K562 (cell line): ENCODE results near the gene THAP2. TPM values are rescaled to one million over a fixed set of nuclear protein-coding genes. Genes with fewer than 3 reads are reported as not detected.

Experiments used
- ATAC-seq: fragments of 200-7000 bp; cut with Tn5 transposase; 3 replicates; pipeline ENCODE4 v1.9.1; 2020; ENCODE audit warnings: moderate library complexity
- BruUV-seq: library from RNA; stranded (reverse); fragments of 400-500 nt; replicated peaks from 2 replicates; lab custom pipeline; 2021; lab: Mats Ljungman, UMichigan
- CTCF ChIA-PET: fragments of 300-600 bp; formaldehyde crosslinking; extraction: SDS; loops from one replicate; lab custom pipeline; 2021; ENCODE audit warnings: low intra/inter-chr PET ratio; lab: Yijun Ruan, JAX
- POLR2A ChIA-PET: fragments of 300-600, 350-650 bp; sonication (Branson Sonifier 250); formaldehyde crosslinking; extraction: SDS; loops from one replicate; lab custom pipeline; 2021; ENCODE audit warnings: antibody characterized with exemption, inconsistent platforms; lab: Yijun Ruan, JAX
- DNase-seq, 4 experiments: peaks; one replicate each; pipeline versions ENCODE4 v3.0.0 to v3.0.0-alpha.2; 2011 to 2018; ENCODE audit warnings: low spot score in 3 of 4, mixed read lengths in 3 of 4; ENCODE audit errors: extremely low read depth in 1 of 4
- FAIRE-seq: peaks from 2 replicates; lab custom pipeline; 2011; peaks lifted over from hg19 to GRCh38; lab: Jason Lieb, UNC
- H2AFZ ChIP-seq: 2 replicates; pipeline ENCODE4 v1.6.0; 2011; ENCODE audit warnings: low read depth, low read length, control low read depth, inconsistent platforms
- H3K27ac ChIP-seq: fragments of 200-600 bp; 3 replicates; pipeline ENCODE4 v1.8.0; 2011; ENCODE audit warnings: low read depth, mild to moderate bottlenecking, control low read depth, inconsistent platforms, low read length, moderate library complexity, mixed read lengths; ENCODE audit errors: extremely low read depth
- H3K27me3 ChIP-seq, 2 experiments: fragments of 300-600 bp in 1 of 2; 2 replicates in 1 of 2; 3 replicates in 1 of 2; pipeline versions ENCODE4 v1.6.0 to v1.8.0; 2011; ENCODE audit warnings: inconsistent platforms in 2 of 2, low read length in 2 of 2, mild to moderate bottlenecking in 1 of 2, mixed read lengths in 1 of 2, moderate library complexity in 1 of 2; ENCODE audit not compliant: control insufficient read depth in 2 of 2, insufficient read depth in 2 of 2
- H3K36me3 ChIP-seq: fragments of 300-600 bp; 3 replicates; pipeline ENCODE4 v1.8.0; 2011; ENCODE audit warnings: mild to moderate bottlenecking, low read length, inconsistent platforms; ENCODE audit not compliant: control insufficient read depth, insufficient read depth
- H3K4me1 ChIP-seq, 2 experiments: fragments of 200-600 bp in 1 of 2; replicated peaks in 1 of 2; 2 replicates in 1 of 2; 3 replicates in 1 of 2; pipeline versions ENCODE4 v1.5.1 to v1.8.0; 2011; ENCODE audit warnings: inconsistent platforms in 2 of 2, low read length in 2 of 2, mild to moderate bottlenecking in 1 of 2, mixed read lengths in 1 of 2, moderate library complexity in 1 of 2; ENCODE audit not compliant: control insufficient read depth in 2 of 2, insufficient read depth in 2 of 2
- H3K4me2 ChIP-seq: 2 replicates; pipeline ENCODE4 v1.6.1; 2011; ENCODE audit warnings: low read length, control low read depth, inconsistent platforms, mixed read lengths; ENCODE audit not compliant: insufficient read depth
- H3K4me3 ChIP-seq: fragments of 200-600 bp; sonication (generic), shearing (Covaris generic); 2 replicates; pipeline ENCODE4 v1.5.1; 2016; ENCODE audit warnings: control low read depth, inconsistent platforms
- H3K79me2 ChIP-seq: fragments of 200-600 bp; 3 replicates; pipeline ENCODE4 v1.8.0; 2011; ENCODE audit warnings: low read length, inconsistent platforms; ENCODE audit not compliant: control insufficient read depth, insufficient read depth
- H3K9ac ChIP-seq, 2 experiments: 2 replicates each; pipeline versions ENCODE4 v1.6.0 to v1.6.1; 2011; ENCODE audit warnings: low read depth in 2 of 2, low read length in 2 of 2, control low read depth in 1 of 2, inconsistent platforms in 1 of 2, mild to moderate bottlenecking in 1 of 2, mixed read lengths in 1 of 2; ENCODE audit not compliant: insufficient read depth in 1 of 2
- H3K9me1 ChIP-seq: one replicate; pipeline ENCODE4 v1.6.0; 2011; ENCODE audit warnings: inconsistent platforms, mild to moderate bottlenecking, low read length, moderate library complexity; ENCODE audit not compliant: control insufficient read depth, insufficient read depth
- H3K9me3 ChIP-seq: replicated peaks from 2 replicates; pipeline ENCODE4 v1.5.1; 2011; ENCODE audit warnings: low read depth, low read length, inconsistent platforms; ENCODE audit not compliant: control insufficient read depth, insufficient read depth
- H4K20me1 ChIP-seq: replicated peaks from 2 replicates; pipeline ENCODE4 v1.6.1; 2011; ENCODE audit warnings: low read length, inconsistent platforms, mixed read lengths; ENCODE audit not compliant: control insufficient read depth, insufficient read depth
- ARHGAP35 ChIP-seq: fragments of 450-650 bp; IDR thresholded peaks from 2 replicates; pipeline ENCODE4 v1.6.1; 2018; ENCODE audit not compliant: partially characterized antibody
- ATF3 ChIP-seq, 2 experiments: fragments of 450-650 bp in 1 of 2; sonication (generic) in 1 of 2; formaldehyde crosslinking in 1 of 2; IDR thresholded peaks in 1 of 2; conservative IDR thresholded peaks in 1 of 2; 2 replicates each; pipeline versions ENCODE4 v1.6.1 to v1.8.1; 2016 to 2023; ENCODE audit warnings: mild to moderate bottlenecking in 2 of 2, moderate library complexity in 2 of 2, inconsistent platforms in 1 of 2, missing genetic modification reagents in 1 of 2
- C11orf30 ChIP-seq: fragments of 450-650 bp; IDR thresholded peaks from 2 replicates; pipeline ENCODE4 v1.6.1; 2016; ENCODE audit warnings: low read depth, mild to moderate bottlenecking
- CBFB ChIP-seq: sonication (generic); formaldehyde crosslinking; IDR thresholded peaks from 2 replicates; pipeline ENCODE4 v1.4.0; 2020; ENCODE audit warnings: mild to moderate bottlenecking, missing genetic modification reagents
- DPF2 ChIP-seq: fragments of 450-650 bp; IDR thresholded peaks from 2 replicates; pipeline ENCODE4 v1.6.1; 2016
- FOSL1 ChIP-seq: fragments of 200-800 bp; sonication (Bioruptor generic); conservative IDR thresholded peaks from 2 replicates; pipeline ENCODE4 v1.6.1; 2016; ENCODE audit warnings: missing genetic modification characterization, missing compliant biosample characterization
- FOXM1 ChIP-seq, 2 experiments: fragments of 450-650 bp in 1 of 2; sonication (generic) in 1 of 2; formaldehyde crosslinking in 1 of 2; IDR thresholded peaks; 2 replicates each; pipeline versions ENCODE4 v1.6.1 to v1.9.0; 2017 to 2022; ENCODE audit warnings: low read depth in 2 of 2, mild to moderate bottlenecking in 2 of 2, missing genetic modification reagents in 1 of 2, moderate library complexity in 1 of 2
- LCOR ChIP-seq: sonication (generic); formaldehyde crosslinking; IDR thresholded peaks from 2 replicates; pipeline ENCODE4 v1.8.0; 2022; ENCODE audit warnings: mild to moderate bottlenecking, missing genetic modification reagents
- MTA3 ChIP-seq: fragments of 450-650 bp; formaldehyde crosslinking; IDR thresholded peaks from 2 replicates; pipeline ENCODE4 v1.6.1; 2017; ENCODE audit warnings: mild to moderate bottlenecking, borderline replicate concordance
- MYBL2 ChIP-seq, 2 experiments: fragments of 450-650 bp in 1 of 2; sonication (generic) in 1 of 2; formaldehyde crosslinking in 1 of 2; IDR thresholded peaks; 2 replicates each; pipeline versions ENCODE4 v1.6.1 to v1.8.1; 2017 to 2022; ENCODE audit warnings: borderline replicate concordance in 1 of 2, inconsistent platforms in 1 of 2, low read depth in 1 of 2, mild to moderate bottlenecking in 1 of 2, missing genetic modification reagents in 1 of 2, moderate library complexity in 1 of 2
- NFE2 ChIP-seq: IDR thresholded peaks from 2 replicates; pipeline ENCODE4 v1.6.1; 2014; ENCODE audit warnings: antibody characterized with exemption, low read depth
- NFIC ChIP-seq: fragments of 450-650 bp; IDR thresholded peaks from 2 replicates; pipeline ENCODE4 v1.6.1; 2017; ENCODE audit warnings: mild to moderate bottlenecking, inconsistent platforms
- NR2F6 ChIP-seq: fragments of 450-650 bp; formaldehyde crosslinking; IDR thresholded peaks from 2 replicates; pipeline ENCODE4 v1.4.0; 2020; ENCODE audit warnings: mild to moderate bottlenecking
- POLR3G ChIP-seq: IDR thresholded peaks from 2 replicates; pipeline ENCODE4 v1.6.1; 2011; ENCODE audit not compliant: insufficient read length, insufficient replicate concordance; ENCODE audit errors: extremely low read depth
- SMARCA4 ChIP-seq: fragments of 450-650 bp; IDR thresholded peaks from 2 replicates; pipeline ENCODE4 v1.6.1; 2016
- SMARCE1 ChIP-seq: fragments of 450-650 bp; IDR thresholded peaks from 2 replicates; pipeline ENCODE4 v1.7.1; 2016; ENCODE audit warnings: mild to moderate bottlenecking
- STAT5A ChIP-seq: IDR thresholded peaks from 2 replicates; pipeline ENCODE4 v1.6.1; 2012; ENCODE audit warnings: low read length, inconsistent platforms, borderline replicate concordance
- TCF3 ChIP-seq: sonication (generic); formaldehyde crosslinking; IDR thresholded peaks from 2 replicates; pipeline ENCODE4 v1.4.0; 2020; ENCODE audit warnings: mild to moderate bottlenecking, missing genetic modification reagents
- TEAD2 ChIP-seq: fragments of 450-650 bp; IDR thresholded peaks from 2 replicates; pipeline ENCODE4 v1.6.1; 2016; ENCODE audit warnings: missing genetic modification characterization, control low read depth, missing compliant biosample characterization
- TOE1 ChIP-seq, 2 experiments: fragments of 450-650 bp in 1 of 2; sonication (generic) in 1 of 2; formaldehyde crosslinking in 1 of 2; IDR thresholded peaks; 2 replicates each; pipeline versions ENCODE4 v1.7.1 to v1.8.0; 2016 to 2022; ENCODE audit warnings: borderline replicate concordance in 2 of 2, mild to moderate bottlenecking in 2 of 2, antibody characterized with exemption in 1 of 2, inconsistent platforms in 1 of 2, low read depth in 1 of 2, missing genetic modification reagents in 1 of 2, moderate library complexity in 1 of 2
- ZFX ChIP-seq: sonication (generic); formaldehyde crosslinking; IDR thresholded peaks from 2 replicates; pipeline ENCODE4 v1.8.0; 2022; ENCODE audit warnings: mild to moderate bottlenecking, missing genetic modification reagents, moderate library complexity
- ZNF316 ChIP-seq: fragments of 450-650 bp; IDR thresholded peaks from 2 replicates; pipeline ENCODE4 v1.6.1; 2016
- ZNF766 ChIP-seq: fragments of 200-800 bp; sonication (Bioruptor generic); conservative IDR thresholded peaks from 2 replicates; pipeline ENCODE4 v1.6.1; 2016; ENCODE audit warnings: missing genetic modification characterization, missing compliant biosample characterization
- WGBS: fragments of 100-300 bp; shearing (Covaris generic); methylation state at CpG from one replicate; pipeline ENCODE4 v1.1.6; 2016; ENCODE audit warnings: low coverage, mixed read lengths; ENCODE audit not compliant: insufficient coverage; ENCODE audit errors: missing lambda C conversion rate; 5-methylcytosine and 5-hydroxymethylcytosine counted together
- in situ Hi-C: fragments of 300-500 bp; cut with MboI; formaldehyde crosslinking; loops from 4 replicates; pipeline ENCODE4 v1.15.0; 2018; ENCODE audit warnings: inconsistent platforms, mixed read lengths
- intact Hi-C: fragments of 100-400 bp; cut with micrococcal nuclease; formaldehyde crosslinking; loops from 2 replicates; pipeline ENCODE4 v1.14.2; 2022
- polyA plus RNA-seq, 8 experiments: library from polyadenylated mRNA; depleted of rRNA in 4 of 8; stranded (reverse) in 5 of 8; unstranded in 3 of 8; fragments of >200 nt; fragmentation: Nextera tagmentation in 2 of 8; fragmentation: Illumina TruSeq in 1 of 8; extraction: Ambion mirVana in 2 of 8; extraction: Trizol in 1 of 8; gene quantifications; 2 replicates each; pipeline versions ENCODE4 v1.2.1 to v1.2.3, GENCODE V29; 2011 to 2014; ENCODE audit warnings: inconsistent platforms in 1 of 8, missing spikeins in 1 of 8
- total RNA-seq, 7 experiments: library from RNA; depleted of rRNA in 6 of 7; stranded (reverse); fragments of >200 nt in 6 of 7; fragmentation: Illumina TruSeq in 2 of 7; extraction: Trizol in 2 of 7; gene quantifications; 2 replicates each; pipeline versions ENCODE4 v1.2.1 to v1.2.3, GENCODE V29; 2011 to 2021; ENCODE audit warnings: low replicate concordance in 1 of 7

The THAP2 gene
- total and polyA plus RNA-seq, 9 of the 15 experiments (the other 6 are each of a cell fraction or from before 2014, with no cell fraction given), result 1.8 to 18.9 (median 7.3) TPM

- TF ChIP-seq SMARCE1 (peak; percentile 58), MTA3 (0 out of 2 replicates have a peak, but pooled peaks have one; percentile 40), ZNF766 (CRISPR knock-in tag) (peak; percentile 72; the same call in 1 of the 2 replicates), TCF3 (CRISPR knock-in tag) (peak; percentile 72), MYBL2 (IDR thresholded peaks at IDR 0.05; ENCODE audit: low read depth) (no peak), MYBL2 (CRISPR knock-in tag; IDR thresholded peaks at IDR 0.05; ENCODE audit: borderline replicate concordance) (no peak), FOXM1 (IDR thresholded peaks at IDR 0.05; ENCODE audit: low read depth) (peak; percentile 52; the same call in 1 of the 2 replicates), FOXM1 (CRISPR knock-in tag; IDR thresholded peaks at IDR 0.05; ENCODE audit: low read depth) (no peak), CBFB (no peak), LCOR (CRISPR knock-in tag) (peak; percentile 83), TEAD2 (tag) (no peak), STAT5A (peak; percentile 38; the same call in 1 of the 2 replicates), C11orf30 (no peak), NFIC (peak; percentile 70)
These were observed 7.7 kb downstream of the THAP2 start (continued) for GRCh38 chr12:71671816-71672215.

- intact Hi-C loops (no loop called here), in situ Hi-C loops (no loop called here)
- ATAC-seq, result no peak
- no peaks in the 10 kb centered on the region for H4K20me1 ChIP-seq
- no peaks in the 10 kb centered on the region for H3K9me1 ChIP-seq
- peak in 1 of 4 experiments; percentile 28 for DNase-seq
- H2AFZ ChIP-seq, result 0 out of 2 replicates have a peak overlapping the region, but pooled peaks have one; percentile 3
- 50% methylated on average over 1 of the region's 1 CpG for WGBS
- H3K27me3 ChIP-seq, result no peaks in the 10 kb centered on the region
- no peak overlapping the region for H3K27ac ChIP-seq
- no peak overlapping the region for H3K4me3 ChIP-seq
- H3K79me2 ChIP-seq, result peaks cover 10% of the 10 kb centered on the region; the same call in 2 of the 3 replicates
- no peak for FAIRE-seq
- H3K4me1 ChIP-seq, result peaks cover 2 to 6% of the 10 kb centered on the region in 2 experiments; a peak in 1 of 5 replicates
- BruUV-seq, result no TSS peak
- POLR2A ChIA-PET, result interaction anchor here (0.5 to 0.9 kb wide), 2 partner anchors 19 to 1632 kb away, joined by 3 to 6 read pairs; partner anchors contain the start of gene ZFC3H1
- no peaks in the 10 kb centered on the region for H3K9me3 ChIP-seq
- CTCF ChIA-PET, result no interaction called here
- H3K36me3 ChIP-seq, result no peaks in the 10 kb centered on the region
- H3K9ac ChIP-seq, result no peak overlapping the region
- no peak overlapping the region for H3K4me2 ChIP-seq
- TF ChIP-seq ATF3 (IDR thresholded peaks at IDR 0.05), result peak; percentile 68
- TF ChIP-seq ATF3 (CRISPR knock-in tag; conservative IDR thresholded peaks at IDR 0.05), result no peak
- TF ChIP-seq POLR3G, result no peak
- TF ChIP-seq ZNF316, result peak; percentile 47; the same call in 1 of the 2 replicates
- TF ChIP-seq ZFX (CRISPR knock-in tag), result no peak
- 0 out of 2 replicates have a peak, but pooled peaks have one; percentile 30 for TF ChIP-seq SMARCA4
- no peak for TF ChIP-seq NR2F6
- peak; percentile 46 for TF ChIP-seq NFE2
- no peak for TF ChIP-seq ARHGAP35
- 0 out of 2 replicates have a peak, but pooled peaks have one; percentile 32 for TF ChIP-seq FOSL1 (tag)
- TF ChIP-seq TOE1 (IDR thresholded peaks at IDR 0.05; ENCODE audit: borderline replicate concordance), result no peak
- no peak for TF ChIP-seq TOE1 (CRISPR knock-in tag; IDR thresholded peaks at IDR 0.05; ENCODE audit: borderline replicate concordance, low read depth)
- peak; percentile 52; the same call in 1 of the 2 replicates for TF ChIP-seq C11orf30
- TF ChIP-seq DPF2, result 0 out of 2 replicates have a peak, but pooled peaks have one; percentile 10
These were observed 18.4 kb downstream of the THAP2 start for GRCh38 chr12:71682466-71682865.
